K562 (cell line): ENCODE results near the gene ZSWIM4. TPM values are rescaled to one million over a fixed set of nuclear protein-coding genes. Genes with fewer than 3 reads are reported as not detected.
A peak's percentile ranks its signal among the peaks of the same experiment; 100 is the strongest.

Experiments used
- NFXL1 ChIP-seq: fragments of 450-650 bp; formaldehyde crosslinking; IDR thresholded peaks from 2 replicates; pipeline ENCODE4 v1.4.0; 2021; ENCODE audit warnings: mild to moderate bottlenecking
- NRF1 ChIP-seq, 2 experiments: fragments of 450-650 bp; IDR thresholded peaks in 1 of 2; conservative IDR thresholded peaks in 1 of 2; 2 replicates each; pipeline ENCODE4 v1.6.1; 2014; ENCODE audit warnings: mild to moderate bottlenecking in 2 of 2
- SMAD4 ChIP-seq: fragments of 250-450 bp; sonication (Bioruptor Pico); conservative IDR thresholded peaks from 2 replicates; pipeline ENCODE4 v1.8.0; 2021; ENCODE audit warnings: inconsistent platforms, mild to moderate bottlenecking, moderate library complexity
- YY1 ChIP-seq, 3 experiments: IDR thresholded peaks; 2 replicates each; pipeline ENCODE4 v1.6.1; 2011; ENCODE audit warnings: low read length in 2 of 3, mild to moderate bottlenecking in 2 of 3, moderate library complexity in 2 of 3, borderline replicate concordance in 1 of 3, control low read depth in 1 of 3, low read depth in 1 of 3; ENCODE audit not compliant: insufficient read depth in 3 of 3, insufficient replicate concordance in 2 of 3, control insufficient read depth in 1 of 3, insufficient read length in 1 of 3; ENCODE audit errors: extremely low read depth in 1 of 3
- ZBED1 ChIP-seq: IDR thresholded peaks from 2 replicates; pipeline ENCODE4 v1.6.1; 2014
- polyA plus RNA-seq, 8 experiments: library from polyadenylated mRNA; depleted of rRNA in 4 of 8; stranded (reverse) in 5 of 8; unstranded in 3 of 8; fragments of >200 nt; fragmentation: Nextera tagmentation in 2 of 8; fragmentation: Illumina TruSeq in 1 of 8; extraction: Ambion mirVana in 2 of 8; extraction: Trizol in 1 of 8; gene quantifications; 2 replicates each; pipeline versions ENCODE4 v1.2.1 to v1.2.3, GENCODE V29; 2011 to 2014; ENCODE audit warnings: inconsistent platforms in 1 of 8, missing spikeins in 1 of 8
- total RNA-seq, 7 experiments: library from RNA; depleted of rRNA in 6 of 7; stranded (reverse); fragments of >200 nt in 6 of 7; fragmentation: Illumina TruSeq in 2 of 7; extraction: Trizol in 2 of 7; gene quantifications; 2 replicates each; pipeline versions ENCODE4 v1.2.1 to v1.2.3, GENCODE V29; 2011 to 2021; ENCODE audit warnings: low replicate concordance in 1 of 7
- TF ChIP-seq, protein P1 (sequence below): fragments of 450-650 bp; conservative IDR thresholded peaks from 2 replicates; pipeline ENCODE4 v1.6.1; 2016; ENCODE audit warnings: missing genetic modification characterization, low read depth, mild to moderate bottlenecking, control low read depth, missing compliant biosample characterization
- TF ChIP-seq, protein P2 (sequence below): fragments of 450-650 bp; IDR thresholded peaks from 2 replicates; pipeline ENCODE4 v1.6.1; 2016; ENCODE audit warnings: borderline replicate concordance
- TF ChIP-seq, protein P3 (sequence below): fragments of 250-450 bp; sonication (Bioruptor Pico); IDR thresholded peaks from 2 replicates; pipeline ENCODE4 v1.5.0; 2021
- TF ChIP-seq, protein P4 (sequence below): sonication (generic); formaldehyde crosslinking; IDR thresholded peaks from 2 replicates; pipeline ENCODE4 v1.8.1; 2022; ENCODE audit warnings: missing genetic modification reagents

ZSWIM4 gene
- total and polyA plus RNA-seq, 9 of the 15 experiments (the other 6 are each of a cell fraction or from before 2014, with no cell fraction given), result 0.25 to 3.7 (median 0.79) TPM; not detected in 2

DNA sequence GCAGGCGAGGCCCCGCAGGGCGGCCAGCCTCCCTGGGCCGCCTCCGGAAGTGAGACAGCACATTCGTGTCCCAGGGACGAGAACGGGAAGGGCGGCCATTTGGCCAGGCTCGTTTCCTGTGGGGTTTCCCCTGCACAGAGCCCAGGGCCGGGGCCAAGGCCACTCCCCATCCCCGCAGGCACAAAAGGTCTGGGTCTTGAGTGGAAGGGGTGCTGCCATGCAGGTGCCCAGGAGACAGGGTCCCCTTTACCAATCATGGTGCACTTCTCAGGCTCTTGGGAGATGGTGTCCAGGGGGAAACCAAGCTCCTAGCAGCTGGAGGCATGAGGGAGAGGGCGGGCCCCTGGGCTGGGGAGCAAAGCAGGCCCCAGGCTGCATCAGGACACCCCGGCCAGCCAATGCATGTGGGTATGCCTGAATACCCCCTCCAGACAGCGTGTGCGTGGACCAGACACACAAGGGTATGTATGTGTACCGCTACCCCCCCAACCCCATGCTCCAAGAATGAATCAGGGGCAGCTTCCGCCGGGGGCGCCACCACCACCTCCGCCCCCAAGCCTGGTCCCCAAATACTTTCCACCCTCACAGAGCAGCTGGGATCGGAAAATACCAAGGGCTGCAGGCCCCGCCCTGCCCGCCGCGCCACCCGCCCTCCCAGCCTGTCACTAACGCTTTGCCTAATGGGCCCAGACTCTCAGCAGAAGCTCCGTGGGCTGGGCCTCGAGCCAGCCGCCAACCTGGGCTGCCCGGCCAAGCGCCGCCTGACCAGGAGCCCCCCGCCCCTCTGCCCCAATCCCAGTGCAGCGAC lies 44.1 kb downstream of the ZSWIM4 start (continued):
- TF ChIP-seq YY1 (IDR thresholded peaks at IDR 0.05; ENCODE audit: borderline replicate concordance in 1 of 3, control insufficient read depth in 1 of 3, extremely low read depth in 1 of 3, insufficient read depth in 3 of 3, insufficient read length in 1 of 3, insufficient replicate concordance in 2 of 3, low read depth in 1 of 3, low read length in 2 of 3), result peak; percentile 65 to 94 (median 90)
- TF ChIP-seq ZBED1, result no peak
- peak; percentile 48 to 52; a peak in 3 of 4 replicates for TF ChIP-seq NRF1 (conservative IDR thresholded peaks at IDR 0.05 in 1 of 2, IDR thresholded peaks at IDR 0.05 in 1 of 2)
- TF ChIP-seq, protein P1, sequence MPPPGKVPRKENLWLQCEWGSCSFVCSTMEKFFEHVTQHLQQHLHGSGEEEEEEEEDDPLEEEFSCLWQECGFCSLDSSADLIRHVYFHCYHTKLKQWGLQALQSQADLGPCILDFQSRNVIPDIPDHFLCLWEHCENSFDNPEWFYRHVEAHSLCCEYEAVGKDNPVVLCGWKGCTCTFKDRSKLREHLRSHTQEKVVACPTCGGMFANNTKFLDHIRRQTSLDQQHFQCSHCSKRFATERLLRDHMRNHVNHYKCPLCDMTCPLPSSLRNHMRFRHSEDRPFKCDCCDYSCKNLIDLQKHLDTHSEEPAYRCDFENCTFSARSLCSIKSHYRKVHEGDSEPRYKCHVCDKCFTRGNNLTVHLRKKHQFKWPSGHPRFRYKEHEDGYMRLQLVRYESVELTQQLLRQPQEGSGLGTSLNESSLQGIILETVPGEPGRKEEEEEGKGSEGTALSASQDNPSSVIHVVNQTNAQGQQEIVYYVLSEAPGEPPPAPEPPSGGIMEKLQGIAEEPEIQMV (tag), result no peak
- TF ChIP-seq, protein P2, sequence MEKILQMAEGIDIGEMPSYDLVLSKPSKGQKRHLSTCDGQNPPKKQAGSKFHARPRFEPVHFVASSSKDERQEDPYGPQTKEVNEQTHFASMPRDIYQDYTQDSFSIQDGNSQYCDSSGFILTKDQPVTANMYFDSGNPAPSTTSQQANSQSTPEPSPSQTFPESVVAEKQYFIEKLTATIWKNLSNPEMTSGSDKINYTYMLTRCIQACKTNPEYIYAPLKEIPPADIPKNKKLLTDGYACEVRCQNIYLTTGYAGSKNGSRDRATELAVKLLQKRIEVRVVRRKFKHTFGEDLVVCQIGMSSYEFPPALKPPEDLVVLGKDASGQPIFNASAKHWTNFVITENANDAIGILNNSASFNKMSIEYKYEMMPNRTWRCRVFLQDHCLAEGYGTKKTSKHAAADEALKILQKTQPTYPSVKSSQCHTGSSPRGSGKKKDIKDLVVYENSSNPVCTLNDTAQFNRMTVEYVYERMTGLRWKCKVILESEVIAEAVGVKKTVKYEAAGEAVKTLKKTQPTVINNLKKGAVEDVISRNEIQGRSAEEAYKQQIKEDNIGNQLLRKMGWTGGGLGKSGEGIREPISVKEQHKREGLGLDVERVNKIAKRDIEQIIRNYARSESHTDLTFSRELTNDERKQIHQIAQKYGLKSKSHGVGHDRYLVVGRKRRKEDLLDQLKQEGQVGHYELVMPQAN, result 0 out of 2 replicates have a peak, but pooled peaks have one; percentile 45
- TF ChIP-seq, protein P3, sequence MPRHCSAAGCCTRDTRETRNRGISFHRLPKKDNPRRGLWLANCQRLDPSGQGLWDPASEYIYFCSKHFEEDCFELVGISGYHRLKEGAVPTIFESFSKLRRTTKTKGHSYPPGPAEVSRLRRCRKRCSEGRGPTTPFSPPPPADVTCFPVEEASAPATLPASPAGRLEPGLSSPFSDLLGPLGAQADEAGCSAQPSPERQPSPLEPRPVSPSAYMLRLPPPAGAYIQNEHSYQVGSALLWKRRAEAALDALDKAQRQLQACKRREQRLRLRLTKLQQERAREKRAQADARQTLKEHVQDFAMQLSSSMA (CRISPR knock-in tag), result 0 out of 2 replicates have a peak, but pooled peaks have one; percentile 33
- no peak for TF ChIP-seq NFXL1 (CRISPR knock-in tag)
- peak; percentile 72; the same call in 1 of the 2 replicates for TF ChIP-seq SMAD4 (CRISPR knock-in tag)
- TF ChIP-seq, protein P4, sequence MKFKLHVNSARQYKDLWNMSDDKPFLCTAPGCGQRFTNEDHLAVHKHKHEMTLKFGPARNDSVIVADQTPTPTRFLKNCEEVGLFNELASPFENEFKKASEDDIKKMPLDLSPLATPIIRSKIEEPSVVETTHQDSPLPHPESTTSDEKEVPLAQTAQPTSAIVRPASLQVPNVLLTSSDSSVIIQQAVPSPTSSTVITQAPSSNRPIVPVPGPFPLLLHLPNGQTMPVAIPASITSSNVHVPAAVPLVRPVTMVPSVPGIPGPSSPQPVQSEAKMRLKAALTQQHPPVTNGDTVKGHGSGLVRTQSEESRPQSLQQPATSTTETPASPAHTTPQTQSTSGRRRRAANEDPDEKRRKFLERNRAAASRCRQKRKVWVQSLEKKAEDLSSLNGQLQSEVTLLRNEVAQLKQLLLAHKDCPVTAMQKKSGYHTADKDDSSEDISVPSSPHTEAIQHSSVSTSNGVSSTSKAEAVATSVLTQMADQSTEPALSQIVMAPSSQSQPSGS (CRISPR knock-in tag), result 0 out of 2 replicates have a peak, but pooled peaks have one; percentile 42
